ENCODE data around the gene C1orf74.

DNA sequence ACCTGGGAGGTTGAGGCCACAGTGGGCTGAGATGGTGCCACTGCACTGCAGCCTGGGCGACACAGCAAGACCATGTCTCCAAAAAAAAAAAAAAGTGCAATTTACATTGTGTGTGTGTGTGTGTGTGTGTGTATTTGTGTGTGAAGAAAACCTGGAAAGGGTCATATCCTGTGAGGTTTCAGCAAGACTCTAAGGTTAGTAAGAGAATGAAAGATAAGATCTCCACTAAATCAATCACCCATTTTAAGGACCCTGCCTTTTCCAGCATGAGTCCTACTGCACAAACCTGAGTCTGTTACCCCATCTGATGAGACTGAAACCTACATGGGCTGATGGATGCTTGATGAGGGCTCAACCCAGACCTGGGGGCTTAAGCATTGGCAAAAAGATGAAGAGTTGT lies 4.9 kb upstream of the C1orf74 start:
- TF ChIP-seq POLR2A (IDR thresholded peaks at IDR 0.05): no peak
- no peak for TF ChIP-seq CTCF (IDR thresholded peaks at IDR 0.05)
